Thyroid gland (tissue), 4 donors: ENCODE data around the gene PITPNM2.

Experiments
- POLR2A ChIP-seq, 2 donors: fragments of 450-650 bp; IDR thresholded peaks; one replicate each; pipeline ENCODE4 v1.6.1; 2017; ENCODE audit warnings: antibody characterized with exemption in 2 of 2, mild to moderate bottlenecking in 2 of 2, moderate library complexity in 1 of 2
- TF ChIP-seq, protein P1 (sequence below), 6 experiments: fragments of 200-600 bp in 3 of 6; fragments of 450-650 bp in 3 of 6; sonication (generic) in 3 of 6; IDR thresholded peaks; one replicate each; pipeline ENCODE4 v1.5.1; 2016 to 2019; ENCODE audit warnings: antibody characterized with exemption in 6 of 6, mild to moderate bottlenecking in 2 of 6, inconsistent platforms in 1 of 6, moderate library complexity in 1 of 6

DNA sequence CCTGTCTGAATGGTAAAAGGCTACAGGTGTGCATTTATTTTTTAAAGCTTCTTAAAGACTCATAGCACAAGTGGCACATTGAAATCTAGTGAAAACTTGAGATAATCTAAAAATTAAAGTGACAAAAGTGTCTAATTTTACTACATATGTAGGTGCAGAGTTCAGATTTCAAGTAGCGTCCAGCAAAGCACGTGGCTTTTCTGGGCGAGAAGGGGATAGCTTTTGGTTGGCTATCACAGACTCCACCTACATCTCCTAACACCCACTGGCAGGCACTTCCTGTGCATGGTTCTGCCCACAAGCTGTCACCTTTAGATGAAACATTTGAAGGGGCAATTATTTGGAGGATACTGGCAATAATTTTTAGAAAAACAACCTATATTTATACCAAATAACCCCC, 1.9 kb upstream of the PITPNM2 start:
- TF ChIP-seq, protein P1, sequence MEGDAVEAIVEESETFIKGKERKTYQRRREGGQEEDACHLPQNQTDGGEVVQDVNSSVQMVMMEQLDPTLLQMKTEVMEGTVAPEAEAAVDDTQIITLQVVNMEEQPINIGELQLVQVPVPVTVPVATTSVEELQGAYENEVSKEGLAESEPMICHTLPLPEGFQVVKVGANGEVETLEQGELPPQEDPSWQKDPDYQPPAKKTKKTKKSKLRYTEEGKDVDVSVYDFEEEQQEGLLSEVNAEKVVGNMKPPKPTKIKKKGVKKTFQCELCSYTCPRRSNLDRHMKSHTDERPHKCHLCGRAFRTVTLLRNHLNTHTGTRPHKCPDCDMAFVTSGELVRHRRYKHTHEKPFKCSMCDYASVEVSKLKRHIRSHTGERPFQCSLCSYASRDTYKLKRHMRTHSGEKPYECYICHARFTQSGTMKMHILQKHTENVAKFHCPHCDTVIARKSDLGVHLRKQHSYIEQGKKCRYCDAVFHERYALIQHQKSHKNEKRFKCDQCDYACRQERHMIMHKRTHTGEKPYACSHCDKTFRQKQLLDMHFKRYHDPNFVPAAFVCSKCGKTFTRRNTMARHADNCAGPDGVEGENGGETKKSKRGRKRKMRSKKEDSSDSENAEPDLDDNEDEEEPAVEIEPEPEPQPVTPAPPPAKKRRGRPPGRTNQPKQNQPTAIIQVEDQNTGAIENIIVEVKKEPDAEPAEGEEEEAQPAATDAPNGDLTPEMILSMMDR (IDR thresholded peaks at IDR 0.05), result no peak
- no peak for TF ChIP-seq POLR2A (IDR thresholded peaks at IDR 0.05)
